ENCODE data around the gene HIBCH.

- TF ChIP-seq EZH2 (IDR thresholded peaks at IDR 0.05; ENCODE audit: low read length) (no peak), CTCF (optimal IDR thresholded peaks at IDR 0.05 in 1 of 3, IDR thresholded peaks at IDR 0.05 in 1 of 3, conservative IDR thresholded peaks at IDR 0.05 in 1 of 3; ENCODE audit: extremely low read depth in 1 of 3, insufficient read depth in 2 of 3, low read length in 3 of 3) (no peak)
These were observed 84.5 kb downstream of the HIBCH start for GRCh38 chr2:190235101-190235500.
